ENCODE data around the gene NDE1.
"Not testable (repeated sequence)": the region's sequence is repeated elsewhere in the genome, so short reads cannot be mapped to it uniquely, and the experiment has no call there.

The NDE1 gene

DNA sequence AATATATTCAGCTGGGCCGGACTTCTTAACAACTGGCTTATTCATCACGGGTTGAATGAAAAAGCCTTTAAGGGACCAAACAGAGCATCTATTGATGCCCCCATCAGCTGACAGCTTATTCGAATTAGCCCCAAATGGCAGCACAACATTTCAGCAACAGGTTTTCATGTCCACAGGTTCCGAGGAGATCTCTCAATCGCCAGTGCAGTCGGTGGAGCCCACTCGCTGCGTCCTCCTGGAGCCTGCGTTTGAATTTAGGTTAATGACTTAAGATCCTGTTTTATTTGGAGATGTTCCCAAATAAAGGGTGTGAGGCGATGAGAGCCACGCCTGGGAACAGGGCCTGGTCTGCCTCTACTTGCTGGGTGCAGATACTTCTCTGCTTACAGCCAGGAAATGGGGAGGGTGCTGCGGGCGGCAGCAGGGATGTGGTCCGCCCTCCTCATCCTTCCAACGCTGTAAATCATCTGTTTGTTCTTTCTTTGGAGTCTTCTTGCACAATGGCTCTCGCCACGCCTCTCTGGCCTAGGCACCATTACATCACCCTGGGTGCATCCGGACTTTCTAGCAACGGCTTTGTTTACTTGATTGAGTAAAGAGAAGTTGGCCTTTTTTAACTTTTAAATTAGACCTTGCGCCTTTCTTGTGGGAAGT is 22.6 kb downstream of the NDE1 start:
- peak; percentile 63 to 96 for DNase-seq (ENCODE audit: low read depth in 1 of 2, low spot score in 1 of 2)

DNA sequence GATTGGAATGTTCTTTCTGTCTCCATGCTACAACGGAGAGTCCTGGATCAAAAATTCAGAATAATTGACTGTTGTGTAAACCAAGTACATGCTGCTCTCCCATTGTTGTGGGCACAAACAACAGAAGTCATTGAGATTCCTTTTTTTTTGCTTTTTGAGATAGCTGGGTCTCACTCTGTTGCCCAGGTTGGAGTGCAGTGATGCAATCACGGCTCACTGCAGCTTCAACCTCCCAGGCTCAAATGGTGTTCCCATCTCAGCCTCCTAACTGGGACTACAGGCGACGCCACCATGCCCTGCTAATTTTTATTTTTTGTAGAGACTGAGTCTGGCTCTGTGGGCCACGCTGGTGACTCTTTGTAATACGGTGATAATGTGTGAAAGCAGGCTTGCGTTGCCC is 24.5 kb downstream of the NDE1 start:
- in situ Hi-C loops (cut with HindIII; ENCODE audit: low pct_unique_long_range_greater_than_20kb, low sequenced_read_pairs): no loop called here
- TF ChIP-seq JUND (IDR thresholded peaks at IDR 0.05; ENCODE audit: low read depth): no peak
- DNase-seq (ENCODE audit: low read depth in 1 of 2, low spot score in 1 of 2): no peak

More for the DNA sequence above, 22.6 kb downstream of the NDE1 start:
- in situ Hi-C loops (cut with HindIII; ENCODE audit: low pct_unique_long_range_greater_than_20kb, low sequenced_read_pairs): no loop called here
- peak; percentile 64 for TF ChIP-seq JUND (IDR thresholded peaks at IDR 0.05; ENCODE audit: low read depth)

DNA sequence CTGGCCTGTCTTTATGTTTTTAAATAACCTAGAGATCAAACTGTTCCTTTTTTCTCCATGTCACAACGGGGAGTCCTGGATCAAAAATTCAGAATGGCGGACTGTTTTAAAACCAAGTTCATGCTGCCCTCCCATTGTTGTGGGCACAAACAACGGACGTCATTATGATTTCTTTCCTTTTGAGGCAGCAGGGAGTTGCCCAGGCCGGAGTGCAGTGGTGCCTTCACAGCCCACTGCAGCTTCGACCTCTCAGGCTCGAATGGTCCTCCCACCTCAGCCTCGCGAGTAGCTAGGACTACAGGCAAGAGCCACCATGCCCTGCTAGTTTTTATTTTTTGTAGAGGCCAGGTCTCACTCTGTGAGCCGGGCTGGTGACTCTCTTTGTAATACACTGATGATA is 26.5 kb downstream of the NDE1 start:
- in situ Hi-C loops (cut with HindIII; ENCODE audit: low pct_unique_long_range_greater_than_20kb, low sequenced_read_pairs): no loop called here

DNA sequence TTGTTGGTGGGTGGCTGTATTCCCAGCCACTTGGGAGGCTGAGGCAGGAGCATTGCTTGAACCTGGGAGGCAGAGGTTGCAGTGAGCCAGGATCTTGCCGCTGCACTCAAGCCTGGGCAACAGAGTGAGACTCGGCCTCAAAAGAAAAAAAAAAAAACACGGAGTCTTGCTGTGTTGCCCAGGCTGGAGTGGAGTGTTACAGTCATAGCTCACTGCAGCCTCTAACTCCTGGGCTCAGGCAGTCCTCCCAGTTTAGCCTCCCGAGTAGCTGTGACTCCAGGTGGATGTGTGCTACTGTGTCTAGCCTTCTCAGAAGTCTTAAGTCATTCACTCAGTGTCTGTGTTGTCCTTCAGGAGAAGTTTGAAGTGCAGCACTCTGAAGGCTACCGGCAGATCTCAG is 27.4 kb downstream of the NDE1 start:
- no peak for TF ChIP-seq JUND (IDR thresholded peaks at IDR 0.05; ENCODE audit: low read depth)
- in situ Hi-C loops (cut with HindIII; ENCODE audit: low pct_unique_long_range_greater_than_20kb, low sequenced_read_pairs): no loop called here
- no peak for DNase-seq (ENCODE audit: low read depth in 1 of 2, low spot score in 1 of 2)

More for the DNA sequence above, 26.5 kb downstream of the NDE1 start:
- DNase-seq (ENCODE audit: low read depth in 1 of 2, low spot score in 1 of 2): no peak
- TF ChIP-seq JUND (IDR thresholded peaks at IDR 0.05; ENCODE audit: low read depth): no peak

DNA sequence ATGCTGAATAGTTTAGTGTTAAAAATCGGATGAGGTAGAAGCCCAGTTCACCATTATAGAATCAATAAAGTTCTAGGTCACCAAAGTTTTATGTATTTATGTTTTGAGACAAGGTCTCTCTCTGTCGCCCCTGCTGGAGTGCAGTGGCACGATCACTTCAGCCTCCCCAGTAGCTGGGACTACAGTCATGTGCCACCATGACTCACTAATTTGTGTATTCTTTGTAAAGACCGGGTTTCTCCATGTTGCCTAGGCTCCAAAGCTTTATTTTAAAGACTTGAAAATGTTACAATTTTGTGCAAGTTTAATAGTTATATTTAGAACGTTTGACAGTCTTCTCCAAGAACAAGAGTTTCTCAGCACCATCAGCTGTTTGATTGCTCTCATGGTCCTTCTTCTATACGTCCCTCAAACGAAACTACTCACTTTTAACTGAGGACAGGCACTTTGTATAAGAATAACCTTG is 32.1 kb downstream of the NDE1 start:
- in situ Hi-C loops (cut with HindIII; ENCODE audit: low pct_unique_long_range_greater_than_20kb, low sequenced_read_pairs): no loop called here
- TF ChIP-seq JUND (IDR thresholded peaks at IDR 0.05; ENCODE audit: low read depth): no peak
- peak in 1 of 2 experiments; percentile 80 for DNase-seq (ENCODE audit: low read depth in 1 of 2, low spot score in 1 of 2)

DNA sequence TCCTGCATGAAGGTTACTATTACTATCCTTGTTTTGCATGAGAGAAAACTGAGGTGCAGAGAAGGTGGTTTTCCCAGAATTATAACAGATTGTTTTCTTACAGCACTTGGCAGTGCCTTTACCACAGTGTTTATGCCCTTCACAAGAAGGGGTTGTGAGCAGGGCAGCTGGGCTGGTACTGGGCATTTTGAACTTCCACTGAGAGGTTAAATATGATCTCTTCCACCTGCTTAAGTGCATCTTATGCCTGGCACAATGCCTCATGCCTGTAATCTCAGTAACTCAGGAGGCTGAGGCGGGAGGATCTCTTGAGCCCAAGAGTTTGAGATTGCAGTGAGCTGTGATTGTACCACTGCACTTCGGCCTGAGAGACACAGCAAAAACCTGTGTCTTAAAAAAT is 36.2 kb downstream of the NDE1 start:
- no peak for TF ChIP-seq JUND (IDR thresholded peaks at IDR 0.05; ENCODE audit: low read depth)
- DNase-seq (ENCODE audit: low read depth in 1 of 2, low spot score in 1 of 2): no peak
- in situ Hi-C loops (cut with HindIII; ENCODE audit: low pct_unique_long_range_greater_than_20kb, low sequenced_read_pairs): no loop called here

DNA sequence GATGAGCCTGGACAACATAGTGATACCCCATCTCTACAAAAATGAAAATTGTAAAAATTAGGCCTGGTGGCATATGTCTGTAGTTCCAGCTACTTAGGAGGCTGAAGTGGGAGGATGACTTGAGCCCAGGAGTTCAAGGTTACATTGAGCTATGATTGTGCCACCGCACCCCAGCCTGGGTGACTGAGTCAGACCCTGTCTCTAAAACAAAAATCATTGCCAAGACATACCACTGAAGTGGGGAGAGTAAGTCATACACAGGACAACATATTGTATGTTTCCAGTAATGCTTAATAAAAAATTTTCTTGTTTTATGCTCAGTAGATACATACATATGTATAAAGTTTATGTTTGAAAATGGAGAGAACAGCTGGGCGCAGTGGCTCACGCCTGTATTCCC is 39.2 kb downstream of the NDE1 start:
- in situ Hi-C loops (cut with HindIII; ENCODE audit: low pct_unique_long_range_greater_than_20kb, low sequenced_read_pairs): no loop called here
- no peak for TF ChIP-seq JUND (IDR thresholded peaks at IDR 0.05; ENCODE audit: low read depth)
- no peak for DNase-seq (ENCODE audit: low read depth in 1 of 2, low spot score in 1 of 2)

DNA sequence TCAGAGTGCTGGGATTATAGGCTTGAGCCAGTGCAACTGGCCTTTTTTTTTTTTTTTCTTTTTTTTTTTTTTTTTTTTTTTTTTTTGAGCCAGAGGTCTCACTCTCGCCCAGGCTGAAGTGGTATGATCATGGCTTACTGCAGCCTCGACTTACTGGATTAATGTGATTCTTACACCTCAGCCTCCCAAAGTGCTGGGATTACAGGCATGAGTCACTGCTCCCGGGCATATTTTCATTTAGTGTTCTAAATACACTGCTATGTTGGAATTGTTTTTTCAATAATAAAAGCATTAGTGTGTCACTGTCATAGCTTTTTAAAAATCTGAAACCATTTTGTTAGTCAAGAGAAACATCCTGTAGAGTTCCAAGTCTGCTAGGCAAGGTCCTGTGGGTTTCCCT is 40.3 kb downstream of the NDE1 start:
- in situ Hi-C loops (cut with HindIII; ENCODE audit: low pct_unique_long_range_greater_than_20kb, low sequenced_read_pairs): no loop called here
- no peak for TF ChIP-seq JUND (IDR thresholded peaks at IDR 0.05; ENCODE audit: low read depth)

DNA sequence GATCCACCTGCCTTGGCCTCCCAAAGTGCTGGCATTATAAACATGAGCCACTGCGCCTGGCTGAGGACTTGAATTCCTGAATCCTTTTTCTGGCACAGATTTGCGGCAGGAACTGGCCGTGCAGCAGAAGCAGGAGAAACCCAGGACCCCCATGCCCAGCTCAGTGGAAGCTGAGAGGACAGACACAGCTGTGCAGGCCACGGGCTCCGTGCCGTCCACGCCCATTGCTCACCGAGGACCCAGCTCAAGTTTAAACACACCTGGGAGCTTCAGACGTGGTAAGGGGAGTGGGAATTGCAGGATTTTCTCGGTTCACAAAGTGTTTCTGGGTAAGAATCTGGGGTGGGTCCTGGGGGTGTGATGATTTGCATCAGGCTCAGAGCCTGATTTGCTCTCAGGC is 41.0 kb downstream of the NDE1 start:
- TF ChIP-seq JUND (IDR thresholded peaks at IDR 0.05; ENCODE audit: low read depth): no peak
- no peak for DNase-seq (ENCODE audit: low read depth in 1 of 2, low spot score in 1 of 2)
- in situ Hi-C loops (cut with HindIII; ENCODE audit: low pct_unique_long_range_greater_than_20kb, low sequenced_read_pairs): no loop called here

More for the DNA sequence above, 40.3 kb downstream of the NDE1 start:
- DNase-seq (ENCODE audit: low read depth in 1 of 2, low spot score in 1 of 2): no peak

DNA sequence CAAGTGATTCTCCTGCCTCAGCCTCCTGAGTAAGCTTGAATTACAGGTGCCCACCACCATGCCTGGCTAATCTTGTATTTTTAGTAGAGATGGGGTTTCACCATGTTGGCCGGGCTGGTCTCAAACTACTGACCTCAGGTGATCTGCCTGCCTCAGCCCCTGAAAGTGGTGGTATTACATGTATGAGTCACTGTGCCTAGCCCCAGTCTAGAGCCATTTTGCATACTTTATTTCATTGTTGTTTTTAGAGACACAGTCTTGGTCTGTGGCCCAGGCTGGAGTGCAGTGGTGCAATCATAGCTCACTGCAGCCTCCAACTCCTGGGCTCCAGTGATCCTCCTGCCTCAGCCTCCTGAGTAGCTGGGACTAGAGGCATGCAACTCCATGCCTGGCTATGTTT is 42.5 kb downstream of the NDE1 start:
- in situ Hi-C loops (cut with HindIII; ENCODE audit: low pct_unique_long_range_greater_than_20kb, low sequenced_read_pairs): not testable (repeated sequence)

DNA sequence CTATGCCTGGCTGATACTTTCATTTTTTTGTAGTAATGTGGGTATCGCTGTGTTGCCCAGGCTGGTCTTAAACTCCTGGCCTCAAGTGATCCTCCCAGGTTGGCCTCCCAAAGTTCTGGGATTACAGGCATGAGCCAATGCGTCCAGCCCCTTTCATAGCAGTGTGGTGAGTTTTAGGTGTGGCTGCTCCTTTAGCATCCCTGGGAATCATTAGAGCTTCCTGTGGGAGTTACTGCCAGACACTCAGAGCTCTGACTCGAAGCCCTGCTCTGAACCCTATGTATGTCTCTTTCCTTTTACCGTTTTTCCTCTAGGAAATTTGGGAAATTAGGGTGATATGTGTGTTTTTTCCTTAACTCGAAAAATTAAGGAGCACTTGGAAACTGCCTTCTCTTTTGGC is 44.5 kb downstream of the NDE1 start:
- DNase-seq (ENCODE audit: low read depth in 1 of 2, low spot score in 1 of 2): no peak
- no peak for TF ChIP-seq JUND (IDR thresholded peaks at IDR 0.05; ENCODE audit: low read depth)
- in situ Hi-C loops (cut with HindIII; ENCODE audit: low pct_unique_long_range_greater_than_20kb, low sequenced_read_pairs): no loop called here

More for the DNA sequence above, 42.5 kb downstream of the NDE1 start:
- DNase-seq (ENCODE audit: low read depth in 1 of 2, low spot score in 1 of 2): not testable (repeated sequence)

DNA sequence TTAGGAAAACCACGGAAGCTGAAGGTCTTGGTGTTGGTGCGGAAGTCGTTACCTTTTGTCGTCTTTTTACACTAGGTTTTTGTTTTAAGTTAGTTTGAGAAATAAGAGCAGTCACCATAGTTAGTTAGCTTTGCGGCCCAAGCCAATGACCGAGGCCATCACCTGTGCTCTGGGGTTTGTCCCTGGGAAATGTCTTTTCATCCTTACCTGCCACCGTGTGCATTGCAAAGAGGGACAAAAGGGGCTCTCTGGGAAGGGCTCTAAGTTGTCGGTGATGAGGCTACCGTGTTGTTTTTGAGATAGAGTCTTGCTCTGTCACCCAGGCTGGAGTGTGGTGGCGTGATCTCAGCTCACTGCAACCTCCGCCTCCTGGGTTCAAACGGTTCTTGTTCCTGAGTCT is 49.8 kb downstream of the NDE1 start:
- in situ Hi-C loops (cut with HindIII; ENCODE audit: low pct_unique_long_range_greater_than_20kb, low sequenced_read_pairs): no loop called here
- no peak for TF ChIP-seq JUND (IDR thresholded peaks at IDR 0.05; ENCODE audit: low read depth)
- DNase-seq (ENCODE audit: low read depth in 1 of 2, low spot score in 1 of 2): no peak

DNA sequence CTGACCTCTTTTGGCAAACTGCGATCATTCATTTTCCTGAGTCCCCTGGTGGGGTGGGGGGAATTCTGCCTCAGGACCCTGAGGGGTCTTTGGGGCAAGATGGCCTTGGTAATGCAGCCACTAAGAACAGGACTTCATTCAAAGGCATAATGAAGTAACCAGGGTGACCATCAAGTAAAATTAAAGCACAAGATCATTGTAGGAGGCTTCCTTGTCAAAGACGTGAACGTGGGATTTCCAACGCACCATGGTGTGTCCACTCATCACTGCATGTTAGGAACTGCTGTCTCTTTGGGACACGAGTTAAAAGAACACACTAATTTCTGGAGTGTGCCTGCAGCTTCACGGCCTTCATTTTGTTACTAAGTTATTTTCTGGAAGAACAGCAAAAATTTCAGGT is 51.3 kb downstream of the NDE1 start:
- in situ Hi-C loops (cut with HindIII; ENCODE audit: low pct_unique_long_range_greater_than_20kb, low sequenced_read_pairs): no loop called here
- DNase-seq (ENCODE audit: low read depth in 1 of 2, low spot score in 1 of 2): no peak
- TF ChIP-seq JUND (IDR thresholded peaks at IDR 0.05; ENCODE audit: low read depth): no peak
